Measurements from ENCODE around the gene RPH3AL. TPM values are rescaled to one million over a fixed set of nuclear protein-coding genes. Genes with fewer than 3 reads are reported as not detected.

RPH3AL gene
- total RNA-seq, 1 donor from 2014 or later, result 16.9 TPM

GRCh38 chr17:285751-286422, 66.7 kb downstream of the RPH3AL start:
- Mint-ChIP-seq H3K27ac (no peak overlapping the region), H3K4me1 (no peaks in the 10 kb centered on the region), H3K9me3 (no peaks in the 10 kb centered on the region), H3K27me3 (ENCODE audit: low read depth) (no peaks in the 10 kb centered on the region), H3K4me3 (no peak overlapping the region), H3K36me3 (peaks cover 2% of the 10 kb centered on the region)
- TF ChIP-seq, protein P1, sequence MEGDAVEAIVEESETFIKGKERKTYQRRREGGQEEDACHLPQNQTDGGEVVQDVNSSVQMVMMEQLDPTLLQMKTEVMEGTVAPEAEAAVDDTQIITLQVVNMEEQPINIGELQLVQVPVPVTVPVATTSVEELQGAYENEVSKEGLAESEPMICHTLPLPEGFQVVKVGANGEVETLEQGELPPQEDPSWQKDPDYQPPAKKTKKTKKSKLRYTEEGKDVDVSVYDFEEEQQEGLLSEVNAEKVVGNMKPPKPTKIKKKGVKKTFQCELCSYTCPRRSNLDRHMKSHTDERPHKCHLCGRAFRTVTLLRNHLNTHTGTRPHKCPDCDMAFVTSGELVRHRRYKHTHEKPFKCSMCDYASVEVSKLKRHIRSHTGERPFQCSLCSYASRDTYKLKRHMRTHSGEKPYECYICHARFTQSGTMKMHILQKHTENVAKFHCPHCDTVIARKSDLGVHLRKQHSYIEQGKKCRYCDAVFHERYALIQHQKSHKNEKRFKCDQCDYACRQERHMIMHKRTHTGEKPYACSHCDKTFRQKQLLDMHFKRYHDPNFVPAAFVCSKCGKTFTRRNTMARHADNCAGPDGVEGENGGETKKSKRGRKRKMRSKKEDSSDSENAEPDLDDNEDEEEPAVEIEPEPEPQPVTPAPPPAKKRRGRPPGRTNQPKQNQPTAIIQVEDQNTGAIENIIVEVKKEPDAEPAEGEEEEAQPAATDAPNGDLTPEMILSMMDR (IDR thresholded peaks at IDR 0.05; ENCODE audit: unreplicated experiment), result no peak
- DNase-seq (ENCODE audit: low spot score in 2 of 2, unreplicated experiment in 2 of 2), result no peak

DNA sequence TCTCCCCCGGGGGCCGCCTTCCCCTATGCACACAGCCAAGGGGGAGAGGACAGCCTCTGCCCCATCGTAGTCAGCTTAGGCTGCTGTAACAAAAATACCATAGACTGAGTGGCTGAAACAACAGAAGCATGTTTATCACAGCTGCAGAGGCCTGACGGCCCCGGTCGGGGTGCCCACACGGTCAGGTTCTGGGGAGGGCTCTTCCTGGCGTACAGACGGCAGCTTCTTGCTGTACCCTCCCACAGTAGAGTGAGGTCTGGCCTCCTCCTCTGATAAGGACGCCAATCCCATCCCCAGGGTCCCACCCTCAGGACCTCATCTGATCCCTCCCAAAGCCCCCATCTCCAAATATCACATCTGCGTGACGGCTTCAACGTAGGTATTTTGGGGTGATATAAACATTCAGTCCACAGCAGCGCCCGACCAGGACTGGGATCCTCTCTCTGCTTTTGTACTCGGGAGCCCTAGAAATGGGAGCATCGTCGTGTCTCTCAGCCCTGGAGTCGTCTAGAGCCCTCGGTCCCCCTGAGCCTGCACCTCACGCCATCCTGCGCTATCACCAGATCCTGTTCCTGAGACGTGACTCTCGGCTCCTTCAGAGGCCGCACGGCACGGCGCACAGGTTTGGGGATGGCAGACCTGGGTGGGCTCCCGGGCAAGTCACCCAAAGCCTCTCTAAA, 67.8 kb downstream of the RPH3AL start:
- no peaks in the 10 kb centered on the region for H3K9me3 Mint-ChIP-seq
- DNase-seq (ENCODE audit: low spot score in 2 of 2, unreplicated experiment in 2 of 2), result no peak
- peaks cover 8% of the 10 kb centered on the region for H3K36me3 Mint-ChIP-seq
- H3K27ac Mint-ChIP-seq, result no peak overlapping the region
- no peak overlapping the region for H3K4me3 Mint-ChIP-seq
- TF ChIP-seq, protein P1 (IDR thresholded peaks at IDR 0.05; ENCODE audit: unreplicated experiment), result no peak
- H3K27me3 Mint-ChIP-seq (ENCODE audit: low read depth), result no peaks in the 10 kb centered on the region
- peaks cover 3% of the 10 kb centered on the region for H3K4me1 Mint-ChIP-seq

DNA sequence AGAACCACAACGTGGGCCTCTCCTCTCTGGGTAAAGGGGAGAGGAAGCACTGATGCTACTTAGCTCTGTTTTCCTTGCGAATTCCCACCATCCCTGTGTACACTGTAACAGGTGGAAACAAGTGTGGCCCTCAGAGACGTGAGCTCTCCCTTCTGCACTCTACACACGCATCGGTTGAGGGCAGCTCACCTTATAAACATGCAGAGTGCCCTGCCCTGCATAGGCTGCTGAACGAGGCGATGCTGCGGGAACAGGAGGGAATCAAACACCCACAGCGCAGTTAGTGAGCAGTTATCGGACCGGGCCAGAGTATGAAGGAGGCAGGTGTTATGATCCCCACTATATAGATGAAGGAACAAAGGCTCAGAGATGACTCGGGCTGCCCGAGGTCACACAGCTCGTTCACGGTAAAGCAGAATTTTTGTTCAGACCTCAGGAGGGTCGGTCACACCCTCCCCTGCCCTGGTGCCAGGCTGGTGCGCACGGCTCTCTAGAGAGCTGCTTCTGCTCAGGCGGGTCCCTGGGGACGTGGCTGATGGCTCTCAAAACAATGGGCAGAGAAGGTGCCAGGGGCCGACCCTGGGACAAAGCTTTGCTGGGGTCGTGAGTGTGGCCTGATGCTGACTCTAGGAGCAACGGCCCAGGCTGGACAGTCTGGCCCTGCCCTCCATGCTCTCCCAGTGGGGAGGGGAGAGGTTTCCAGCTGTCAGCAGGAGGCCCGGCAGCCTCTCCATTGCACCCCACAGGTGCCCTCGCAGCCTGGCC, 68.5 kb downstream of the RPH3AL start:
- H3K36me3 Mint-ChIP-seq, result peaks cover 8% of the 10 kb centered on the region
- H3K27ac Mint-ChIP-seq, result no peak overlapping the region
- DNase-seq (ENCODE audit: low spot score in 2 of 2, unreplicated experiment in 2 of 2), result no peak
- H3K27me3 Mint-ChIP-seq (ENCODE audit: low read depth), result no peaks in the 10 kb centered on the region
- peaks cover 6% of the 10 kb centered on the region for H3K4me1 Mint-ChIP-seq
- no peaks in the 10 kb centered on the region for H3K9me3 Mint-ChIP-seq
- TF ChIP-seq, protein P1 (IDR thresholded peaks at IDR 0.05; ENCODE audit: unreplicated experiment), result no peak
- H3K4me3 Mint-ChIP-seq, result no peak overlapping the region

DNA sequence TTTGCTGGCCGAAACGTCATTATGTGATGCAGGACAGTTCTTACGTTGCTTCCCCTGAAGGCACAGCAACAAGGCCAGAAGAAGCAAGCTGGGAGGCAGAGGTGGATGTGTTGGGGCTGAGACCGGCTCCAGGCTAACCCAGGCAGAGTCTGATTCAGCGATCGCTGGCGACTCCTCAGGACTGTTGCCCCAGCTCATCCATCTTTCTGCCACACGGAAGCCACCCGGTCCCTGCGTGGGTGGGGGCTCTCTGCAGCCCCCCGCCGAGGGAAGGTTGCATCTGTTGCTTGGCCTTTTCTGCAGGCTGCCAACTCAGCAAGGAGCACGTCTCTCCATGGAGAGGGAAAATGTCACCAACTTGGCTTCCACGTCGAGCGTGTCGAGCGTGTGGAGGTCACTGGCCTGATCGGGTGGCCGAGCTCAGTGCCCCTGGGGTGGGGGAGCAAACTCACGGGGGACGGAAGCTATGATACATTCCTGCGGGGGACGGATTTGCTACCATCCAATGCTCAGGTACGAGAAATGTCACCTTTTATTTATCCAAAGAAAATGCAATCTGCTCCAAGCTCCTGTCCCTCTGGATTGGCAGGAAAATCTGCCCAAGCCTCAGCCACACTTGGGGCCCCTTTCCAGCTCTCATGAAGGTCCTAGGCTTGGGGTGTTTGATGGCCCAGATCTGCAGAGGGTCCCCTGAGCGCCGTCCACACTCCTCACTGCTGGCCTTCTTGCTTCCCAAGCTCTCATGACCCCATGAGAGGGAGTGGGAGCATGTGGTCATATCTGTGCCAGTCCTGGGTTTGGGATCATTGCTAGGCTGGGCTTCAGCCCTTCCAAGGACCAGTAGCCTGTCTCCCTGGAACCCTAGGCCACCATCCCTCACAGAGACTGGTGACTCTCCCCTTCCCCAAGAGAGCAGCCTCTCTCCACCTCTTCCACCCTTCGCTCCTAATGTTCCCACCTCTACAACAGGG, 69.4 kb downstream of the RPH3AL start:
- Mint-ChIP-seq H3K36me3 (peaks cover 10% of the 10 kb centered on the region), H3K27ac (peak overlapping the region; percentile 25), H3K9me3 (no peaks in the 10 kb centered on the region), H3K4me3 (no peak overlapping the region), H3K27me3 (ENCODE audit: low read depth) (no peaks in the 10 kb centered on the region), H3K4me1 (peaks cover 6% of the 10 kb centered on the region)
- no peak for DNase-seq (ENCODE audit: low spot score in 2 of 2, unreplicated experiment in 2 of 2)
- TF ChIP-seq, protein P1 (IDR thresholded peaks at IDR 0.05; ENCODE audit: unreplicated experiment), result no peak

Measured in mesothelial cell of epicardium (in vitro differentiated cells).